NB4 (cell line): ENCODE measurements around the gene IQCM.

Experiments
- DNase-seq: peaks from one replicate; pipeline ENCODE4 v3.0.0; 2010; ENCODE audit warnings: low read depth
- H3K4me3 ChIP-seq: one replicate; pipeline ENCODE4 v1.5.1; 2011; ENCODE audit warnings: mild to moderate bottlenecking, low read depth, low read length, moderate library complexity
- MYC ChIP-seq: IDR thresholded peaks from 2 replicates; pipeline ENCODE4 v1.6.1; 2011; ENCODE audit warnings: low read depth, low read length
- POLR2A ChIP-seq: IDR thresholded peaks from 2 replicates; pipeline ENCODE4 v1.6.1; 2011; ENCODE audit warnings: mild to moderate bottlenecking; ENCODE audit not compliant: insufficient read length; ENCODE audit errors: extremely low read depth
- TF ChIP-seq, protein P1 (sequence below): IDR thresholded peaks from 2 replicates; pipeline ENCODE4 v1.6.1; 2011; ENCODE audit warnings: low read depth, low read length
- TF ChIP-seq, protein P2 (sequence below): IDR thresholded peaks from one replicate; pipeline ENCODE4 v1.5.1; 2012; ENCODE audit warnings: low read depth, low read length

IQCM gene

DNA sequence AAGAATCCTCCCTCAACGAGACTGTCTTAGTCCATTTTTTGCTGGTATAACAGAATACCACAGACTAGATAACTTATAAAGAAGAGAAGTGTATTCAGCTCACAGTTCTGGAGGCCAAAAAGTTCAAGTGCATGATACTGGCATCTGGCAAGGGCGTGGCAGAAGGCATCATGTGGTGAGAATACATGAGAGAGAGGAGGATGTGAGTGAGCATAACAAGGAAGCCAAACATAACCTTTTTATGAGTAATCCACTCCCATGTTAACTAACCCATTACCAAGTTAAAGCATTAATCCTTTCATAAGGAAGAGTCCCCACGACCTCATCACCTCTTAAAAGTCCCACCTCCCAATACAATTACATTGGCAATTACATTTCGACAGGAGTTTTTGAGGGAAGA is 504.6 kb downstream of the IQCM start:
- no peak for DNase-seq
- H3K4me3 ChIP-seq: no peak overlapping the region
- TF ChIP-seq POLR2A (no peak), MYC (no peak)
- TF ChIP-seq, protein P1, sequence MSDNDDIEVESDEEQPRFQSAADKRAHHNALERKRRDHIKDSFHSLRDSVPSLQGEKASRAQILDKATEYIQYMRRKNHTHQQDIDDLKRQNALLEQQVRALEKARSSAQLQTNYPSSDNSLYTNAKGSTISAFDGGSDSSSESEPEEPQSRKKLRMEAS: no peak
- TF ChIP-seq, protein P2, sequence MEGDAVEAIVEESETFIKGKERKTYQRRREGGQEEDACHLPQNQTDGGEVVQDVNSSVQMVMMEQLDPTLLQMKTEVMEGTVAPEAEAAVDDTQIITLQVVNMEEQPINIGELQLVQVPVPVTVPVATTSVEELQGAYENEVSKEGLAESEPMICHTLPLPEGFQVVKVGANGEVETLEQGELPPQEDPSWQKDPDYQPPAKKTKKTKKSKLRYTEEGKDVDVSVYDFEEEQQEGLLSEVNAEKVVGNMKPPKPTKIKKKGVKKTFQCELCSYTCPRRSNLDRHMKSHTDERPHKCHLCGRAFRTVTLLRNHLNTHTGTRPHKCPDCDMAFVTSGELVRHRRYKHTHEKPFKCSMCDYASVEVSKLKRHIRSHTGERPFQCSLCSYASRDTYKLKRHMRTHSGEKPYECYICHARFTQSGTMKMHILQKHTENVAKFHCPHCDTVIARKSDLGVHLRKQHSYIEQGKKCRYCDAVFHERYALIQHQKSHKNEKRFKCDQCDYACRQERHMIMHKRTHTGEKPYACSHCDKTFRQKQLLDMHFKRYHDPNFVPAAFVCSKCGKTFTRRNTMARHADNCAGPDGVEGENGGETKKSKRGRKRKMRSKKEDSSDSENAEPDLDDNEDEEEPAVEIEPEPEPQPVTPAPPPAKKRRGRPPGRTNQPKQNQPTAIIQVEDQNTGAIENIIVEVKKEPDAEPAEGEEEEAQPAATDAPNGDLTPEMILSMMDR: no peak

DNA sequence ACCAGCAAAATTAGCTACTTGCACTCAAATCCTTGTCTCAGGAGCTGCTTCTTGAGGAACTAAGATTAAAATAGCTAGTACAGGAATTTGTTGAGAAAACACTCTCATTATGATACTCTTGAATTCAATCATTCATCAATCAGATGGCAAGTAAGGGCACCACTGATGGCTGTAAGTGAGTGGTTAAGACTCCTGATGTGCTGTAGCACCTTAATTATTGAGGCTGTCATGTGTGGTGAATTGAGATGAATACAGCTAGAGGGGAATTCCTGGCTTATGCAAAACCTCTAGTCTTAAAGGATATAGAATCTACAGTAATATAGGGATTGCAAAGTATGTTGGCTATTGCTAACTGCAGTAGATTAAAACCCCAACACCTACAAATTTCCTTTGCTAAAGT is 509.1 kb downstream of the IQCM start:
- no peak overlapping the region for H3K4me3 ChIP-seq
- no peak for DNase-seq
- TF ChIP-seq MYC (no peak), POLR2A (no peak)
- TF ChIP-seq, protein P1: no peak
- TF ChIP-seq, protein P2: no peak
